Sigmoid colon (tissue), 7 donors: ENCODE measurements around the gene SAP30BP. TPM values are rescaled to one million over a fixed set of nuclear protein-coding genes. Genes with fewer than 3 reads are reported as not detected.

ENCODE experiments used
- DNase-seq: peaks from one replicate; pipeline ENCODE4 v3.0.0-alpha.2; 2019
- H3K27ac ChIP-seq, 4 donors: fragments of 200-600 bp; sonication (generic); one replicate each; pipeline ENCODE4 v1.5.1; 2016 to 2019; ENCODE audit warnings: mild to moderate bottlenecking in 1 of 4
- H3K27me3 ChIP-seq, 3 donors: fragments of 200-600 bp; sonication (generic); one replicate each; pipeline ENCODE4 v1.5.1; 2019; ENCODE audit warnings: mild to moderate bottlenecking in 1 of 3
- H3K36me3 ChIP-seq, 4 donors: fragments of 200-600 bp; sonication (generic); one replicate each; pipeline ENCODE4 v1.5.1; 2016 to 2019
- H3K4me1 ChIP-seq, 4 donors: fragments of 200-600 bp; sonication (generic); one replicate each; pipeline ENCODE4 v1.5.1; 2017 to 2019
- H3K4me3 ChIP-seq, 4 donors: fragments of 200-600 bp; sonication (generic); one replicate each; pipeline ENCODE4 v1.5.1; 2017 to 2019; ENCODE audit warnings: mild to moderate bottlenecking in 2 of 4, moderate library complexity in 1 of 4
- H3K9me3 ChIP-seq, 4 donors: fragments of 200-600 bp in 3 of 4; sonication (generic) in 3 of 4; one replicate each; pipeline versions ENCODE4 v1.5.1 to v1.6.1; 2013 to 2019
- EP300 ChIP-seq, 4 donors: sonication (generic); formaldehyde crosslinking; IDR thresholded peaks; one replicate each; pipeline ENCODE4 v1.6.1; 2017; ENCODE audit warnings: antibody characterized with exemption in 4 of 4
- POLR2A ChIP-seq, 2 donors: fragments of 450-650 bp; IDR thresholded peaks; one replicate each; pipeline ENCODE4 v1.6.1; 2016; ENCODE audit warnings: antibody characterized with exemption in 2 of 2, mild to moderate bottlenecking in 2 of 2, moderate library complexity in 2 of 2
- POLR2AphosphoS5 ChIP-seq, 4 donors: sonication (generic); formaldehyde crosslinking; IDR thresholded peaks; one replicate each; pipeline ENCODE4 v1.6.1; 2017; ENCODE audit warnings: antibody characterized with exemption in 4 of 4
- WGBS, 2 donors: extraction: QIAGEN DNeasy Blood & Tissue Kit; methylation state at CpG; one replicate each; pipeline ENCODE4 v1.1.7; 2013; 5-methylcytosine and 5-hydroxymethylcytosine counted together
- intact Hi-C: fragments of 100-400 bp; cut with DNase I; formaldehyde crosslinking; loops from one replicate; pipeline ENCODE4 v1.15.1; 2023
- polyA plus RNA-seq, 3 donors: library from polyadenylated mRNA; stranded (reverse); fragments of 200-250 nt; gene quantifications; one replicate each; pipeline ENCODE4 v1.2.3, GENCODE V29; 2013
- total RNA-seq, 4 donors: library from RNA; depleted of rRNA; stranded (reverse); fragments of >200 nt; gene quantifications; one replicate each; pipeline ENCODE4 v1.1.0, GENCODE V29; 2016
- TF ChIP-seq, protein P1 (sequence below), 4 experiments: fragments of 450-650 bp in 3 of 4; fragments of 200-600 bp in 1 of 4; IDR thresholded peaks; one replicate each; pipeline ENCODE4 v1.5.1; 2016 to 2019; ENCODE audit warnings: antibody characterized with exemption in 4 of 4, mild to moderate bottlenecking in 3 of 4, moderate library complexity in 2 of 4
- donor health status: healthy with polysubstance abuse.
- donor health status: Bipolar disorder and iron deficiency.
- donor health status: healthy.

Gene SAP30BP
- total and polyA plus RNA-seq, 7 donors: 53.2 to 96.9 (median 60.4) TPM

DNA sequence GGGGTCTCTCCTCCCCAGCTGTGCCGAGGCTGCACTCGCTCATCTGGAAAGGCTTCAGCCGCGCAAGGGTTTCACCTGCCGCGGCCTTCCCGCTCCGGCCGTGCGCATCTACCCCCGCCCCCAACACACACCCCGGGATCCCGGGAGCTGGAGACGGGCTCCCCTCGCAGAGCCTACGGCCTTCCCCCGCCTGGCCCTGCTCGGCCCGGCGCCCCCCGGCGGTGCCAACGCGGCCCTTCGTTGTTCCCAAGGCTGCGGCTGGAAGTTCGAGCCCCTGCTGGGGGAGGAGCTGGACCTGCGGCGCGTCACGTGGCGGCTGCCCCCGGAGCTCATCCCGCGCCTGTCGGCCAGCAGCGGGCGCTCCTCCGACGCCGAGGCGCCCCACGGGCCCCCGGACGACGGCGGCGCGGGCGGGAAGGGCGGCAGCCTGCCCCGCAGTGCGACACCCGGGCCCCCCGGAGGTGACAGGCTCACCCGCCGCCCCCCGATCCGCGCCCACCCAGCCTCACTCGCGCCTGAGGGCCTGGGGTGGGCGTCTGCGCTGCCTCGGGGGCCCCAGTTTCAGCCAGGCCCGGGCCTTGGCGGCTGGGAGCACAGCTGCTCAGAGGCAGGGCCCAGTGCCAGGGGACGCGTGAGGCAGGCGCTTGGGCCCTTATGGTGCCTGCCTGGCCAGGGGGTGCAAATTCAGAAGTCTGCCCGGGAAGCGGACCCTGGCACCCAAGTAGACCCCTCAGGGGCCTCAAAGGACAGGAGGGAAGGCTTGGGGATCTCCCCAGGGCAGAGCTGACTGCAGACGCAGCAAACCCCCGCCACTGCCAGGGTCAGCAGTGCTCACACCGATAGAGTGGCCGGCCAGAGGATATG, 86.6 kb downstream of the SAP30BP start:
- no peaks in the 10 kb centered on the region for H3K9me3 ChIP-seq
- peak overlapping the region; percentile 37 to 57 (median 50) for H3K4me3 ChIP-seq
- intact Hi-C loops: no loop called here
- peak; percentile 89 for DNase-seq
- peak overlapping the region; percentile 51 to 77 (median 73) for H3K27ac ChIP-seq
- no peak for TF ChIP-seq EP300 (IDR thresholded peaks at IDR 0.05)
- TF ChIP-seq, protein P1, sequence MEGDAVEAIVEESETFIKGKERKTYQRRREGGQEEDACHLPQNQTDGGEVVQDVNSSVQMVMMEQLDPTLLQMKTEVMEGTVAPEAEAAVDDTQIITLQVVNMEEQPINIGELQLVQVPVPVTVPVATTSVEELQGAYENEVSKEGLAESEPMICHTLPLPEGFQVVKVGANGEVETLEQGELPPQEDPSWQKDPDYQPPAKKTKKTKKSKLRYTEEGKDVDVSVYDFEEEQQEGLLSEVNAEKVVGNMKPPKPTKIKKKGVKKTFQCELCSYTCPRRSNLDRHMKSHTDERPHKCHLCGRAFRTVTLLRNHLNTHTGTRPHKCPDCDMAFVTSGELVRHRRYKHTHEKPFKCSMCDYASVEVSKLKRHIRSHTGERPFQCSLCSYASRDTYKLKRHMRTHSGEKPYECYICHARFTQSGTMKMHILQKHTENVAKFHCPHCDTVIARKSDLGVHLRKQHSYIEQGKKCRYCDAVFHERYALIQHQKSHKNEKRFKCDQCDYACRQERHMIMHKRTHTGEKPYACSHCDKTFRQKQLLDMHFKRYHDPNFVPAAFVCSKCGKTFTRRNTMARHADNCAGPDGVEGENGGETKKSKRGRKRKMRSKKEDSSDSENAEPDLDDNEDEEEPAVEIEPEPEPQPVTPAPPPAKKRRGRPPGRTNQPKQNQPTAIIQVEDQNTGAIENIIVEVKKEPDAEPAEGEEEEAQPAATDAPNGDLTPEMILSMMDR (IDR thresholded peaks at IDR 0.05): peak in 1 of 4 experiments; percentile 66
- no peak for TF ChIP-seq POLR2A (IDR thresholded peaks at IDR 0.05)
- TF ChIP-seq POLR2AphosphoS5 (IDR thresholded peaks at IDR 0.05): peak in 2 of 4 donors; percentile 5 to 22
- H3K27me3 ChIP-seq: no peaks in the 10 kb centered on the region
- WGBS, 2 donors: 34 to 78% methylated on average over 76 of the region's 76 CpGs
- H3K36me3 ChIP-seq: peaks cover 0 to 33% (median 6%) of the 10 kb centered on the region in 4 donors
- peaks cover 0 to 30% (median 22%) of the 10 kb centered on the region in 4 donors for H3K4me1 ChIP-seq

DNA sequence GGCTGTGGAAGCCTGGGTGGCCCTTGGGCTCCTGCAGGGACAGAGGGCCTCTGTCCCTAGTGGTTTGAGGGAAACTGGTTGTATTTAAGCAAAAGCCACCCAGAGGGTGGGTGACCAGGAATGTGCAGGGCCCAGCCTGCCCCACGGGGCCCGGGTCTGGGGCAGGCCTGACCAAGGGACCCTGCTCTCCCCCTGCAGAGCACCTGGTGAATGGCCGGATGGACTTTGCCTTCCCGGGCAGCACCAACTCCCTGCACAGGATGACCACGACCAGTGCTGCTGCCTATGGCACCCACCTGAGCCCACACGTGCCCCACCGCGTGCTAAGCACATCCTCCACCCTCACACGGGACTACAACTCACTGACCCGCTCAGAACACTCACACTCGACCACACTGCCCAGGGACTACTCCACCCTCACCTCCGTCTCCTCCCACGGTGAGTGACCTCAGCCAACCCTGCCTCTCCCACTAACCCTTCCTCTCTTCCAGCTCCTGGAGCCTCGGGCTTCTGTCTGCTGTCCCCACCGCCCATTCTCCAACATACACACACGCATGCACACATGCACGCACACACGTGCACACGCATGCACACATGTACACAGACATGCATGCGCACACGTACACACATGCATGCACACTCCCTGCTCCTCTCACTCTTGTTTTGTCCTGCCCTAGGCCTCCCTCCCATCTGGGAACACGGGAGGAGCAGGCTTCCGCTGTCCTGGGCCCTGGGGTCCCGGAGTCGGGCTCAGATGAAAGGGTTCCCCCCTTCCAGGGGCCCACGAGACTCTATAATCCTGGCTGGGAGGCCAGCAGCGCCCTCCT, 87.5 kb downstream of the SAP30BP start:
- 80 to 84% methylated on average over 27 of the region's 27 CpGs for WGBS, 2 donors
- intact Hi-C loops: no loop called here
- H3K27me3 ChIP-seq: no peaks in the 10 kb centered on the region
- DNase-seq: no peak
- TF ChIP-seq, protein P1 (IDR thresholded peaks at IDR 0.05): no peak
- no peak for TF ChIP-seq POLR2A (IDR thresholded peaks at IDR 0.05)
- no peak for TF ChIP-seq EP300 (IDR thresholded peaks at IDR 0.05)
- TF ChIP-seq POLR2AphosphoS5 (IDR thresholded peaks at IDR 0.05): no peak
- H3K4me1 ChIP-seq: peaks cover 0 to 27% (median 19%) of the 10 kb centered on the region in 4 donors
- peak overlapping the region; percentile 51 to 77 (median 73) for H3K27ac ChIP-seq
- peaks cover 0 to 35% (median 6%) of the 10 kb centered on the region in 4 donors for H3K36me3 ChIP-seq
- H3K9me3 ChIP-seq: no peaks in the 10 kb centered on the region
- H3K4me3 ChIP-seq: peak overlapping the region in 2 of 4 donors; percentile 54 to 57

DNA sequence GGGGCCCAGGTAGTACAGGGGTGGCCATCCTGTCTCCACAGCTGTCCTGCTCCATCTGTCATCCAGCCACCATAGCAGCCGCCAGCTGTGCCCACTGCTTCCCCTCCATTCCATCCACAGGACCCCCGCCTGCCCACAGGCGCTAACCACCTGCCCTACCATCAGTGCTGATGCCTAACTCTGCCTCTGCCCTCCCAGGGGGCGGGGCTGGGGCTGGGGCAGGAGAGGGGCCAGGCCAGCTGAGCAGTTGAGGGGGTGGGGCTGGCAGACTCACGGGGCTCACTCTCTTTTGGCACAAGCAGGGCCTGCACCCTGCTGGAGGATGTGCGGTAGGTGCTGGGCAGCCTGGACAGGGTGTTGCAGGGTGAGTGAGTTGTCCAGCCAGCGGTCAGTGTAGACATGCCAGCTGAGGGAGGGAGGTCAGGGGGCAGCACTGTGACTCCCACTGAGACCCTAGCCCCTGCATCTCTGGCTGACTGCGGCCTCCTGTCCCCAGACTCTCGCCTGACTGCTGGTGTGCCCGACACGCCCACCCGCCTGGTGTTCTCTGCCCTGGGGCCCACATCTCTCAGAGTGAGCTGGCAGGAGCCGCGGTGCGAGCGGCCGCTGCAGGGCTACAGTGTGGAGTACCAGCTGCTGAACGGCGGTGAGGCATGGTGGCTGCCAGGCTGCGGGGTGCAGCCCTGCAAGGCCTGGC, 88.2 kb downstream of the SAP30BP start:
- intact Hi-C loops: no loop called here
- Histone ChIP-seq H3K27me3 (no peaks in the 10 kb centered on the region), H3K4me1 (peaks cover 0 to 19% (median 15%) of the 10 kb centered on the region in 4 donors), H3K27ac (no peak overlapping the region), H3K9me3 (no peaks in the 10 kb centered on the region), H3K36me3 (peaks cover 0 to 38% (median 6%) of the 10 kb centered on the region in 4 donors), H3K4me3 (no peak overlapping the region)
- TF ChIP-seq POLR2A (IDR thresholded peaks at IDR 0.05): no peak
- TF ChIP-seq, protein P1 (IDR thresholded peaks at IDR 0.05): no peak
- no peak for TF ChIP-seq POLR2AphosphoS5 (IDR thresholded peaks at IDR 0.05)
- TF ChIP-seq EP300 (IDR thresholded peaks at IDR 0.05): no peak
- no peak for DNase-seq
- WGBS, 2 donors: 83 to 84% methylated on average over 20 of the region's 20 CpGs

DNA sequence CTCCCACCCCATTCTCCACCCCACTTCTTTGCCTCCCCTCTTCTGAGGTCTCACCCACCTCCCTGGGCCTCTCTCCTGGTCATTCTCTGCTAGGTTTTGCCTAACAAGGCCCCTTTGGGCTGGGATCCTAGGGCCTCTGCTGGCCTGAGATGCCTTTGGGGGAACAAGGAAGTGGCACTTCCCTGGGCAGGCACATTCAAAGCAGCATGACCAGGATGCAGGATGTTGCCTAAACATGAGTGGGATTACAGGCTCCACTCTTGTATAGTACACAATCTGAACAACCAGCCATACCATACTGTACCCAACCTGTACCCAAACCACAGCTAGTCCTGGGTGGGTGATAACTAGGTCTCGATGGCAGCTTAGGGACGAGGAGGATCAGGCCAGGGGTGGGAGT, 88.9 kb downstream of the SAP30BP start:
- DNase-seq: no peak
- Histone ChIP-seq H3K36me3 (peaks cover 0 to 38% (median 6%) of the 10 kb centered on the region in 4 donors), H3K4me1 (peaks cover 0 to 19% (median 15%) of the 10 kb centered on the region in 4 donors), H3K4me3 (no peak overlapping the region), H3K9me3 (no peaks in the 10 kb centered on the region), H3K27me3 (no peaks in the 10 kb centered on the region), H3K27ac (no peak overlapping the region)
- intact Hi-C loops: no loop called here
- 93 to 97% methylated on average over 2 of the region's 2 CpGs for WGBS, 2 donors
- TF ChIP-seq EP300 (IDR thresholded peaks at IDR 0.05) (no peak), POLR2A (IDR thresholded peaks at IDR 0.05) (no peak), POLR2AphosphoS5 (IDR thresholded peaks at IDR 0.05) (no peak)
- TF ChIP-seq, protein P1 (IDR thresholded peaks at IDR 0.05): no peak
